ENCODE data around the gene CYP3A7. TPM values are rescaled to one million over a fixed set of nuclear protein-coding genes. Genes with fewer than 3 reads are reported as not detected.
"Not testable (repeated sequence)": the region's sequence is repeated elsewhere in the genome, so short reads cannot be mapped to it uniquely, and the experiment has no call there.

CYP3A7 gene
- total RNA-seq, 1 donor from 2014 or later: not detected

DNA sequence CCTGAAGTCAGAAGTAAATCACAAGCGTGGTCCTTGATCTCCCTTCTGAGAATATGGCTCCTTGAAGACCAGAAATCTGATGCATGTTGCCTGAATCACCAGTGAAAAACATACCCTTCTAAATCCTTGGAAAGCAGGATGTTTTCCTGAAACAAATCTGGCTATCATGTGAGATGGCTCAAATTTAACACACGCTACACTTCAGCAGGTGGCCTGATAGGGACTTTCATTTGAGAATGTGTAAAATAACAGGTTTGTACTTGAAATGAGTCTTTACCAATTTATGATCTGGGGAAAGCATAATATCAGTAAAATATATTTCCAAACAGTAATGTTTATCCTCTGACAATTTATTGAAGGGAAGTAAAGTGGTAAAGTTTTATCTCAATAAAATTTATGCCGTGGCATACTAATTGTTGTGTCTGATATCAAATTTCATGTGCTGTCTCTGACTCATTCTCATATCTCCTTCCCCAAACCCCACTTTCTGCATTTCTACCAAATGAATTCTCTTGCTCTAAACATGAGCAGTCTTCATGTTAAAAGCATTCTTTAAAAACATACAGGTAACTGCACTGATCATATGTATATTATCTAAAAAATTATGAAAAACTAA is 31.6 kb upstream of the CYP3A7 start:
- H3K9me3 Mint-ChIP-seq (ENCODE audit: unreplicated experiment): no peaks in the 10 kb centered on the region
- TF ChIP-seq CTCF (IDR thresholded peaks at IDR 0.05; ENCODE audit: partially characterized antibody, unreplicated experiment): no peak
- H3K27me3 Mint-ChIP-seq (ENCODE audit: unreplicated experiment): no peaks in the 10 kb centered on the region
- no peaks in the 10 kb centered on the region for H3K36me3 Mint-ChIP-seq (ENCODE audit: unreplicated experiment)
- H3K4me3 Mint-ChIP-seq (ENCODE audit: unreplicated experiment): no peak overlapping the region
- DNase-seq: no peak
- no peaks in the 10 kb centered on the region for H3K4me1 Mint-ChIP-seq (ENCODE audit: low read depth, unreplicated experiment)
- H3K27ac Mint-ChIP-seq (ENCODE audit: unreplicated experiment): no peak overlapping the region

- no peak for DNase-seq
- H3K9me3 Mint-ChIP-seq (ENCODE audit: unreplicated experiment): no peaks in the 10 kb centered on the region
- no peaks in the 10 kb centered on the region for H3K36me3 Mint-ChIP-seq (ENCODE audit: unreplicated experiment)
- no peaks in the 10 kb centered on the region for H3K4me1 Mint-ChIP-seq (ENCODE audit: low read depth, unreplicated experiment)
- no peaks in the 10 kb centered on the region for H3K27me3 Mint-ChIP-seq (ENCODE audit: unreplicated experiment)
- no peak overlapping the region for H3K27ac Mint-ChIP-seq (ENCODE audit: unreplicated experiment)
- TF ChIP-seq CTCF (IDR thresholded peaks at IDR 0.05; ENCODE audit: partially characterized antibody, unreplicated experiment): no peak
- H3K4me3 Mint-ChIP-seq (ENCODE audit: unreplicated experiment): no peak overlapping the region
Measured at GRCh38 chr7:99764478-99764877, 29.5 kb upstream of the CYP3A7 start.

DNA sequence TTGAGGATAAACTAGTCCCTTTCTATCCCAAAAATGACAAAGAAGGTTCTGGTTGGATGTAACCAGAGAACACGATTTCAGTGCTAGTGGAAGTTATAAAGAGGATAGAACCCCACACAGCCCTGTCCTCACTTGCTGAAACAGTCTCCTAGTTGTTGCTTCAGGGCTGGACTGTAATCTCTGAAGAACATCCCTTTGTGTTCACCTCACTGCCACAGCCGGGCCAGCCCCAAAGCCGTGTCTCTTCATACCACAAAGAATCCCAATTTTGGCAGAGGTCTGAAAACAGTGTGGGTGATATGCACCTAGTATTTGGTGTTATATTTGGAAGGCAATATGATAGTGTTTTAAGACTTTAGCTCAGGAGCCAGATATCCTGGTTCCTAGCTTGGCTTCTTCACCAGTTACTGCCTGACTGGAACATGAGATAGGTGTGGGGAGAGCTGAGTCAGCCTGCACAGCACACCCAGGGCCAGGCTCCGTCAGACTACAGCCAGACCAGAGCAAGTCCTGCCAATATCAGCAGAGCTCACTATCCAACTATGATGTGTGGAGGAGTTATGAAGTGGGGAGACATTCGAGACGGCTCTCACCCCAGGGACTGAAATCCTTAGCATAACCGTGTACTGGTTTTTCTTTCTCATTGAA is 27.8 kb upstream of the CYP3A7 start:
- DNase-seq: no peak
- no peak overlapping the region for H3K27ac Mint-ChIP-seq (ENCODE audit: unreplicated experiment)
- H3K4me1 Mint-ChIP-seq (ENCODE audit: low read depth, unreplicated experiment): no peaks in the 10 kb centered on the region
- H3K27me3 Mint-ChIP-seq (ENCODE audit: unreplicated experiment): no peaks in the 10 kb centered on the region
- no peak for TF ChIP-seq CTCF (IDR thresholded peaks at IDR 0.05; ENCODE audit: partially characterized antibody, unreplicated experiment)
- no peak overlapping the region for H3K4me3 Mint-ChIP-seq (ENCODE audit: unreplicated experiment)
- no peaks in the 10 kb centered on the region for H3K9me3 Mint-ChIP-seq (ENCODE audit: unreplicated experiment)
- H3K36me3 Mint-ChIP-seq (ENCODE audit: unreplicated experiment): no peaks in the 10 kb centered on the region

- no peak overlapping the region for H3K27ac Mint-ChIP-seq (ENCODE audit: unreplicated experiment)
- H3K9me3 Mint-ChIP-seq (ENCODE audit: unreplicated experiment): no peaks in the 10 kb centered on the region
- H3K4me3 Mint-ChIP-seq (ENCODE audit: unreplicated experiment): no peak overlapping the region
- no peak for TF ChIP-seq CTCF (IDR thresholded peaks at IDR 0.05; ENCODE audit: partially characterized antibody, unreplicated experiment)
- DNase-seq: no peak
- peaks cover 4% of the 10 kb centered on the region for H3K36me3 Mint-ChIP-seq (ENCODE audit: unreplicated experiment)
- no peaks in the 10 kb centered on the region for H3K4me1 Mint-ChIP-seq (ENCODE audit: low read depth, unreplicated experiment)
- no peaks in the 10 kb centered on the region for H3K27me3 Mint-ChIP-seq (ENCODE audit: unreplicated experiment)
Measured at GRCh38 chr7:99755085-99755484, 20.1 kb upstream of the CYP3A7 start.

DNA sequence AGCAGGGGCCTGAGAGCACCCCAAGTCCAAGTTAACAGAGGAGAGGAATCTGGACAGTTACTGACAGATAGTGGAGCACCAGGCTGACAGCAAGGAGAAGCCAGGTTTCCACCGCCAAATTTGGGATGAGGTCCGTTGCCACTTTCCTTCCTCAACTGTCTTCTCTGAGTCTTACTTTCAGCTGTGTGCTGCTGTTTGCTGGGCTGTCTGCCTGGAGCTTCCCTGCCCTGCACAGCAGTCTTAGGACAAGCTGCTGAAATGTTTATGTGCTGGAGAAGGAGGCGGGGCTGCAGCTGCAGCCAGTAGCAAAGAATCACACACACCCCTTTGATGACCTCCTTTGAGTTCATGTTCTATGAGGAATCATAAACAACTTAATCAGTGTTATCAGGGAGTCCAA is 17.4 kb upstream of the CYP3A7 start:
- Mint-ChIP-seq H3K36me3 (ENCODE audit: unreplicated experiment) (peaks cover 4% of the 10 kb centered on the region), H3K27ac (ENCODE audit: unreplicated experiment) (no peak overlapping the region), H3K4me3 (ENCODE audit: unreplicated experiment) (no peak overlapping the region), H3K9me3 (ENCODE audit: unreplicated experiment) (no peaks in the 10 kb centered on the region), H3K4me1 (ENCODE audit: low read depth, unreplicated experiment) (no peaks in the 10 kb centered on the region), H3K27me3 (ENCODE audit: unreplicated experiment) (no peaks in the 10 kb centered on the region)
- DNase-seq: no peak
- no peak for TF ChIP-seq CTCF (IDR thresholded peaks at IDR 0.05; ENCODE audit: partially characterized antibody, unreplicated experiment)

DNA sequence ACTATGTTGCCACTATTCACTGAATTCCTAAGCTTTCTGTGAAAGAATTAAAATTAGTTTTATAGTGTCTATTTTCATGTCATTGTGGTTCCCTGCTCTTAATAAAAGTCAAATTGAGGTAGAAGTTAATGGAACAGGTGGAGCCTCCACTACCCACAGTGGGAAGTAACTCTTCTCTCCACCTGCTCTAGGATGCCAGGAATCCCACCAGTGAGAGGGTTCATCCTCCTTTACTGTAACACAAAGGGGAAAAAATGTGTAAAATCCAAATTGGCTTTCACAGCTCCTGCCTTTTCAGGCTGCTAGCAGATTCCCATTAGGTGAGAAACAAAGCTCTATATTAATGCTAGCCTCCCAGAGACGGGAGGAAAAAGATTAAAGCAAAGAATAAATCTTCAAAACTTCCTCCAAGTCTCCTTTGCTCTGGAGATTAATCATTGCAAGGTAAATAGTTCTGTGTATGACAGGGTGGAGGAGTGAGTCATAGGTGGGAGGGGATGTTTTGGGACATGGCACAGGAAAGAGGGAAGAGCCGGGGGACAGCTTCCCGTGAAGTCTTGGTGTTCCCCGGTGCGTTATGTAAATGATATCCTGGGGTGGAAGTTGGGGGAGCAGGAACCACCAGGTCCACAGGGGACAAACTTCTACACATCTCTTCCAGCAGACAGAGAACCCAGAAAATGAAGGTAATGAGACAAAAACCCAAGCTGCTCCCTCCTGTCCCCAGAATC is 16.5 kb upstream of the CYP3A7 start:
- not testable (repeated sequence) for H3K4me1 Mint-ChIP-seq (ENCODE audit: low read depth, unreplicated experiment); H3K4me3 Mint-ChIP-seq (ENCODE audit: unreplicated experiment); DNase-seq; H3K27ac Mint-ChIP-seq (ENCODE audit: unreplicated experiment); H3K27me3 Mint-ChIP-seq (ENCODE audit: unreplicated experiment); H3K9me3 Mint-ChIP-seq (ENCODE audit: unreplicated experiment); H3K36me3 Mint-ChIP-seq (ENCODE audit: unreplicated experiment)
